Measurements from ENCODE around the gene STXBP1.

STXBP1 gene

GRCh38 chr9:127739614-127740330, 127.7 kb downstream of the STXBP1 start:
- DNase-seq, result no peak

DNA sequence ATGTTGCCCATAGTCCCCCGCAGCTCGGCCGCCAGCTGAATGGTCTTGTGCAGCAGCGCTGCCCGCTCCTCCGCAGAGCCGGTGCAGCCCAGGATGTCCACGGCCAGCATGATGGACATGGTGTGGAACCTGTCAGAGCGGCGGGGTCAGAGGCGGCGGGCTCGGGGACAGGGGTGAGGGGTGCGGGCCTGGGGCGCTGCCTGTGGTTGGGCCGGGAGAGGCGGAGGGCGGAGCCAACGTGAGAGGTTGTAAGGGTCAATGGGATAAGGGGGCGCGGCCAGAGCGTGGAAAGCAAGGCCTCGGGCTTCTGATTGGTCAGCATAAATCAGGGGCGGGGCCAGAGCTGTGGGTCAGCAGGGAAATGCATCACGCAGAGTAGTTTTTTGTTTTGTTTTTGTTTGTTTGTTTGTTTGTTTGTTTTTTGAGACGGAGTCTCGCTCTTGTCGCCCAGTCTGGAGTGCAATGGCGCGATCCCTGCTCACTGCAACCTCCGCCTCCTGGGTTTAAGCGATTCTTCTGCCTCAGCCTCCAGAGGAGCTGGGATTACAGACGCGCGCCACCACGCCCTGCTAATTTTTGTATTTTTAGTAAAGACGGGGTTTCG, 129.9 kb downstream of the STXBP1 start:
- no peak for DNase-seq

Data from CD4-positive, alpha-beta T cell treated with Interleukin-12 subunit alpha and Interleukin-12 subunit beta, for 1 hour (primary cell).